Measurements from ENCODE around the gene OR52H1.

The OR52H1 gene

GRCh38 chr11:5531053-5531831 lies 17.1 kb downstream of the OR52H1 start:
- no peak for DNase-seq (ENCODE audit: low spot score)

GRCh38 chr11:5528495-5528894 lies 19.8 kb downstream of the OR52H1 start:
- no peak for DNase-seq (ENCODE audit: low spot score)

DNA sequence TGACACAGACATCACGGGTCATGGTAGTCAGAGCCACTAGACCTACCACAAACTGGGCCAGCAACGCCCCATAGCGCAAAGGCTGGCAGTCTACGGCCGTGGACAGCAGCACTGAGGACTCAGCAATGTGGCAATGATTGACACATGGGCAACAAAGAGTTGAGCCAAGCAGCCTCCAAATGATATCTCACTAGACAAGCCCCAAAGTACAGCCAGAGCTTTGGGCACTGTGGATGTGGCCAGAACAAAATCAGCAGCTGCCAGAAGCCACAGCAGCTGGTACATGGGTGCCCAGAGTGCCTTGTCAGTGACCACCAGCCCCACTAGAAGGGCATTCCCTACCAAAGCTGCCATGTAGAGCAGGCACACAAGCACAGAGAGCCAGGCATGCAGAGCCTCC lies 20.6 kb downstream of the OR52H1 start:
- DNase-seq (ENCODE audit: low spot score) = no peak

DNA sequence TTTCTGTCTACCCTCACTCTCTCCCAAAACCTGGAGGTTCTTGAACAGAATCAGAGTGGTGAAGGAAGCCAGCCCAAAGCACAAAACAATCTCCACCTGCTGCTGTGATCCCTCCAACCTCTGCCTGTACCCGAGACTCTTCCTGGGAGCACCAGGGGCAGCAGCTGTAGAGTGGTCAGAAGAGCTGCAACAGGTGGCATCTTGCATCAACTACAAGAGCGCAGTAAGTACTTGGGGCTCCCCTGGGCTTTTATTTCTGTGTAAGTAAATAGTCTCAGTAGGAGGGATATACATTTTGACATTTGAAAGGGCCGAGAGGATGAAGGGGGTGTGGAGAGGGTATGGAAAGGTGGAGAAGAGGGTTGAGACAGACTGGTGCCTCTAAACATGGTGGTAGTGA lies 23.6 kb downstream of the OR52H1 start:
- DNase-seq (ENCODE audit: low spot score) = no peak

DNA sequence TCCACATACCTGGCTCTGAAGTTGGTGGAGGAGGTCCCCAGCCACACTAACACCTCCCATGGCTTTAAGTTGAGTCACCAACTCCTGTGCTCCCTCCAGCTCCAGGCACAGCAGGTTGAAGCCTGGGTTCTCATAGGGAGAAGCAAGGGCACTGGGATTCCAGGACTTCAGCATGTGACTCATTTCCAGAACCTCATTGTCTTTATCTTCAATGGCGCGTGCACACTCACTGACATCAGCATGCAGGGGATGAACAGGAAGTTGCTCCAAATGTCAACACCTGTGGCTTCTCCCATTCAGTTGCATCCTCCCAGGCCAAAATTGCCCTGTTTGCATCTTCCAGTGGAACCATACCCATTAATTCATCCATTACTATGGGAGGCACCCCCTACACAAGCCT lies 26.0 kb downstream of the OR52H1 start:
- DNase-seq (ENCODE audit: low spot score) = no peak

DNA sequence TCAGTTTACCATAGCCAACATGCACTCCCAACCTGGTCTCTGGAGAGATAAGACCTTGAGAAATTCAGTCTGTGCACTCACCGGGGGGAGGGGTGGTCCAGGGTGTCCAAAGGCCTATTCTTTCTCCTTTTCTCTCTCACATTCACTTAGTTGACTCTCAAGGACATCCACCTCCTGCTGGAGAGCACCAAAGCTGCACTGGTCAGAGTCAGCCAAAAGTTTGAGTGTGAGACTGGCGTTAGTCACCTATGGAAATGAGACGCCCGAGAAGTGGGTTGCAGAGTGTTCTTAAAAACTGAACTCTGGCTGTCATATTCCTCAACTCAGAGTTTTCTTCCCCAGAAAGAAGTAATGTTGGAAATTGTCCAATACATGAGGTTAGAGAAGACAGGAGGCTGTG lies 26.8 kb downstream of the OR52H1 start:
- no peak for DNase-seq (ENCODE audit: low spot score)

DNA sequence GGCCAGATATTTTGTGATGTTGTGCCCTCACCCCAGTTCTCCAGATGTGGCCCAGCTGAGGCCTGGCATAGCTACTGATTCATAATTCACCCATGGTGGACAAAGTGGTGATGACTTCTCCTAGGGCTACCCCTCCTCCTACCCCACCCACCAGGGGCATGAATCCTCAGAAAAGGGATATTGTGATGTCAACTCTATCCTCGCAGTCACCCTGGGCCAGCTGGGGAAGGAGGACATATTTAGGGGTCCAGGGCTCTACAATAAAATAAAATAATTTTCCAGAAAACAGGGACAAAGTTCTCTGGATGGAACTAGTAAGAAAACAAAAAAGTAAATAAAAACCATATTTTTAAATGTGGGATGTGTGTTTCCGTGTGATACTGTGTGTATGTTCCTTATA lies 31.7 kb downstream of the OR52H1 start, which contains the start of gene UBQLNL:
UBQLNL (minus strand) TSS at position 101 of the 400 bp plus-strand sequence. CDS start 258 bp downstream, outside the sequence.
- no peak for DNase-seq (ENCODE audit: low spot score)

DNA sequence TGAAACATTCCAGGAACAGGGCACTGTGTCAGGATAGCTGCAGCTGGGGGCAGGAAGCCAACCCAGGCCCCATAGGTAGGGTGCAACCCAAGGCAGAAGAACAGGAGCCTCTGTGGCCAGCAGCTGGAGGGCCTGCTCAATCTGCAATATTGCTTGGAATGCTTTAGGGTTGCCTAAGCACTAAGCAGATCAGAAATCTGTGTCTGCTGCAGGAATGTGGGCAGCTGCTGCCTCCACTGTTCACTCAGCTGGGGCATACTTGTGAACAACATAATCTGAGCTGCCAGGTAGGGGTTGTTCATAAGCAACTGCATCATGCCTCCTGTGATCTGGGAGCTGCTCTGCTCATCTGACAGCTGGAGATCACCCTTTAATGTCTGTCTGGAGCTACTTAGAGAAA lies 33.5 kb downstream of the OR52H1 start:
- DNase-seq (ENCODE audit: low spot score) = no peak

GRCh38 chr11:5509803-5510202 lies 38.5 kb downstream of the OR52H1 start, which contains the start of gene UBQLN3:
Gene UBQLN3, minus strand, starts transcription at chr11:5509957. Its CDS starts 399 bp downstream, at chr11:5509558.
- no peak for DNase-seq (ENCODE audit: low spot score)

DNA sequence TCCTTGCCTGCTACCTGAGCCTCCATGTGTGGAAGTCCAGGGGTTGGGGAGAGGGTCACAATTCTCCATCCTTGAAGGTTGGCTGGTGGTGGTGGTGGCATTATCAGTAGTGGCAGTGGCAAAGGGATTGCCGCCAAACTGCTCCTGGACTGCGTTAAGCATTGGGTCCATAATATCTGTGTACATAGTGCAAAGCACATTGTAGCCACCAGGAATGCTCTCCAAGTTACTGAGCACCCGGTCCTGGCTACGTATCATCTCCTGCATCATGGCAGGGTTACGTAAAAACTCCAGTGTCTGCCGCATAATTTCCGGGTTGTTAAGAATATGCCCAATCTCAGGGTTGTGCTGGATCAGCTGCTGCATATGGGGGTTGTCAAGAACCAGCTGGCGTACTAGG lies 39.7 kb downstream of the OR52H1 start:
- DNase-seq (ENCODE audit: low spot score) = no peak

DNA sequence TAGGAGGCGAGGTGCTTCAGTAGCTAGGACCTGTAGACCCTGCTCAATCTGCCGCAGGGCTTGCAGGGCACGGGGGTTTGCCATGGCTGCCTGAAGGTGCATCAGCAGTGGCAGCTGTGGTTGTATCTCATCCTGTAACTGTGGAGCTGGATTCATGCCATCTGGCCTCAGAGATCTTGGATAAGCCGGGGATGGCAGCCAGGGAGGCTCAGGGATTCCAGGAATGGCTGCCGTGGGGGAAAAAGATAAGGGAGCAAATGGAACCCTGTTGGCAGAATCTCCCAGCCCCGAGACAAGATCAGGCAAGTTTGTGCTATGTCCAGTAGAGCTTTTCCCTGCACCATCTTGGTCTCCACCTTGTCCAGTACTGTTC lies 40.4 kb downstream of the OR52H1 start:
- DNase-seq (ENCODE audit: low spot score) = no peak

- no peak for DNase-seq (ENCODE audit: low spot score)
Measured at GRCh38 chr11:5507177-5507932, 41.0 kb downstream of the OR52H1 start.

DNA sequence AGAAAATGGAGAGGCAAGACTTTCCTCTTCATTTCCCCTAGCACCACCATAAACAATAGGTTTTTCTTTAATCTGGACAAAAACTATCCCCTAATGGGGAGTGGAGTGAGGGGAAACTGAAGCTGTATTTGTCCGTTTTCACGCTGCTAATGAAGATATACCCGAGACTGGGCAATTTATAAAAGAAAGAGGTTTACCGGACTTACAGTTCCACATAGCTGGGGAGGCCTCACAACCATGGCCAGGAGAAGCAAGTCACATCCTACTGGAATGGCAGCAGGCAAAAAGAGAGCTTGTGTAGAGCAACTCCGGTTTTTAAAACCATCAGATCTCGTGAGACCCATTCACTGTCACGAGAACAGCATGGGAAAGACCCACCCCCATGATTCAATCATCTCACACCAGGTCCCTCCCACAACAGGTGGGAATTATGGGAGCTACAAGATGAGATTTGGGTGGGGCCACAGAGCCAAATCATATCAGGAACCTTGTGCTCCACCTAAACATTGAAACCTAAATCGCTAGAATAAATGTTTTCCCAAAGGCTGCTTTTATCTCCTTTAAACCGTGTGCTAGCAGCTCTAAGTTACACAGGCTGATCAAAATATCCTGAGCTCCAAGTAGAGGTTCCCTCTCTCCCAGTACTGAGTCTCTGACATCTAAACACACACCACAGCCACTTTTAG lies 42.8 kb downstream of the OR52H1 start:
- DNase-seq (ENCODE audit: low spot score) = no peak

DNA sequence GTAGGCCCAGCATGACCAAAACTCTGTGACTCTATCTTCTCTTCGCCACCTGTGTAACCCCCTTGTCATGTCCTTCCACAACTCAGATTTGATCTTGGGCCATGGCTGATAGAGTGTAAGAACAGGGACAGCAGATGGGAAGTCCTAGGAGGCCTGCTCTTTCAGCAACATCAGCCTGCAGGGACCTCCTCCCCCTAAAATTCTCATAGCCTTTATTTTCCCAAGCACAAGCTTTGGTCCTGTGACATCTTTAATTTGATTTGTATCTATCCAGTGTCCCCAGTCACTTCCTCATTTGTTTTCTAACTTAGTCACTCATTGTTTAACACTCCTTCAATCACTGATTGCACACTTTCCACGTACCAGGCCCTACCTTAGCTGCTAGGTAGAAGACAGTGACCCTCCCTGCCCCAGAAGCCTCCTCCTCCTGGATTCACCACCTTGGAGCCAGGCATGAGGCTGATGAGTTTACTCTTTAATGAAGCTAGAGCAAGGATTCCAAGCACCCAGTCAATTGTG lies 43.9 kb downstream of the OR52H1 start:
- DNase-seq (ENCODE audit: low spot score) = no peak

GRCh38 chr11:5500393-5500801 lies 47.9 kb downstream of the OR52H1 start:
- DNase-seq (ENCODE audit: low spot score) = no peak

DNA sequence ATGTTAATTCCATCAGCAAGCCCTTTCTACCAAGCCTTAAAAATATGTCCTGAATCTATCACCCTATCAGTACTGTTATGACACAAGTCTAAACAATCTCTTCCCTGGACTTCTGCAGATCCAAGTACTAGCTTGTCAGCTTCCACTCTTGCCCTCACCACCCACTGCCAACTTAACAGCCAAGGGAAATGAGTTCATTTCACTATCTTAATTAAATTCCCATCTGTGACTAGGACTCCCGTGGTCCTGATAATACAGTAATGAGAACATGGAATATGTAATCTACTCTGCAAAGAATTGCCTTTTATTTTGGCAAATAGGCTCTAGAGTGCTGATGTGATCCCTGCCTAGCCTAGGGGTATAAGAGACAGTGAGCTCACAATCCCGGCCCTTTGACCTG lies 48.7 kb downstream of the OR52H1 start:
- DNase-seq (ENCODE audit: low spot score) = no peak

Measured in CD4-positive, alpha-beta T cell treated with Interleukin-15 for 4 hours (primary cell).